CD8-positive, alpha-beta memory T cell (primary cell): Measurements from ENCODE around the gene SYP. TPM values are rescaled to one million over a fixed set of nuclear protein-coding genes. Genes with fewer than 3 reads are reported as not detected.

ENCODE experiments used
- CTCF ChIA-PET: fragments of 350-600 bp; sonication (Branson Sonifier 250); formaldehyde crosslinking; loops from one replicate; lab custom pipeline; 2021; ENCODE audit warnings: antibody characterized with exemption; lab: Charles Lee
- POLR2A ChIA-PET: fragments of 350-600 bp; sonication (Branson Sonifier 250); formaldehyde crosslinking; loops from one replicate; lab custom pipeline; 2021; ENCODE audit warnings: antibody characterized with exemption; lab: Charles Lee
- DNase-seq, 5 donors: peaks; one replicate each; pipeline versions ENCODE4 v3.0.0 to v3.0.0-alpha.2; 2020 to 2022; ENCODE audit warnings: mixed read lengths in 1 of 5
- H3K27ac ChIP-seq: one replicate; pipeline ENCODE4 v1.7.0; 2013; ENCODE audit warnings: low read depth, mild to moderate bottlenecking, low read length, moderate library complexity
- H3K27me3 ChIP-seq: 2 replicates; pipeline ENCODE4 v1.7.0; 2013; ENCODE audit warnings: low read length, mild to moderate bottlenecking; ENCODE audit not compliant: insufficient read depth, poor library complexity, severe bottlenecking
- H3K36me3 ChIP-seq: 2 replicates; pipeline ENCODE4 v1.7.0; 2013; ENCODE audit warnings: mild to moderate bottlenecking, low read length, moderate library complexity; ENCODE audit not compliant: insufficient read depth
- H3K4me1 ChIP-seq: 2 replicates; pipeline ENCODE4 v1.7.0; 2013; ENCODE audit warnings: mild to moderate bottlenecking, low read length, moderate library complexity; ENCODE audit not compliant: insufficient read depth
- H3K4me3 ChIP-seq: 2 replicates; pipeline ENCODE4 v1.7.0; 2013; ENCODE audit warnings: mild to moderate bottlenecking, low read length
- H3K9me3 ChIP-seq: 2 replicates; pipeline ENCODE4 v1.7.0; 2013; ENCODE audit warnings: mild to moderate bottlenecking, low read length
- H3K27ac Mint-ChIP-seq, 8 donors: one replicate each; pipeline ENCODE4 v1.8.0; 2020 to 2021; ENCODE audit warnings: mixed read lengths in 8 of 8, mild to moderate bottlenecking in 6 of 8, inconsistent platforms in 3 of 8, moderate library complexity in 3 of 8
- H3K27me3 Mint-ChIP-seq, 2 donors: one replicate each; pipeline ENCODE4 v1.8.0; 2020 to 2021; ENCODE audit warnings: mixed read lengths in 2 of 2, mild to moderate bottlenecking in 1 of 2, moderate library complexity in 1 of 2
- H3K36me3 Mint-ChIP-seq, 3 donors: one replicate each; pipeline ENCODE4 v1.8.0; 2020 to 2021; ENCODE audit warnings: mixed read lengths in 3 of 3, inconsistent platforms in 1 of 3, mild to moderate bottlenecking in 1 of 3
- H3K4me1 Mint-ChIP-seq, 3 donors: one replicate each; pipeline ENCODE4 v1.8.0; 2020 to 2021; ENCODE audit warnings: mixed read lengths in 3 of 3, inconsistent platforms in 1 of 3, mild to moderate bottlenecking in 1 of 3
- H3K4me3 Mint-ChIP-seq, 7 donors: one replicate each; pipeline ENCODE4 v1.8.0; 2020 to 2021; ENCODE audit warnings: mixed read lengths in 7 of 7, mild to moderate bottlenecking in 6 of 7, moderate library complexity in 4 of 7, inconsistent platforms in 2 of 7
- H3K9me3 Mint-ChIP-seq, 5 donors: one replicate each; pipeline ENCODE4 v1.8.0; 2020 to 2022; ENCODE audit warnings: mixed read lengths in 5 of 5, mild to moderate bottlenecking in 3 of 5, moderate library complexity in 2 of 5, inconsistent platforms in 1 of 5
- polyA plus RNA-seq: library from polyadenylated mRNA; unstranded; fragments of 300-500 nt; fragmentation: Illumina TruSeq; gene quantifications from one replicate; pipeline ENCODE4 v1.2.3, GENCODE V29; 2021
- total RNA-seq, 2 experiments: library from RNA; stranded (reverse); gene quantifications; one replicate each; pipeline ENCODE4 v1.2.3, GENCODE V29; 2021

The SYP gene
- total and polyA plus RNA-seq, 3 experiments from 2014 or later, result 0.25 to 2.5 (median 1.9) TPM

- CTCF ChIA-PET, result interaction anchor here (0.8 to 1.9 kb wide), 2 partner anchors 10 to 15 kb away, joined by 3 to 8 read pairs; no protein-coding TSS in a partner anchor
- peaks cover 3% of the 10 kb centered on the region for H3K36me3 ChIP-seq
- H3K4me3 ChIP-seq, result peak within 1 kb of the TSS; percentile 60
- peaks cover 18% of the 10 kb centered on the region for H3K4me1 ChIP-seq
- no peaks in the 10 kb centered on the region for H3K9me3 ChIP-seq
- Mint-ChIP-seq H3K4me3 (peak within 1 kb of the TSS; percentile 84 to 95 (median 86)), H3K4me1 (peaks cover 18 to 23% (median 20%) of the 10 kb centered on the region in 3 donors), H3K9me3 (no peaks in the 10 kb centered on the region), H3K27me3 (no peaks in the 10 kb centered on the region), H3K36me3 (peaks cover 0 to 24% (median 2%) of the 10 kb centered on the region in 3 donors), H3K27ac (peak within 1 kb of the TSS; percentile 73 to 95 (median 89))
- peak; percentile 36 to 63 (median 59) for DNase-seq
- POLR2A ChIA-PET, result interaction anchor here (0.6 to 0.7 kb wide), 3 partner anchors 14 to 19 kb away, joined by 3 to 5 read pairs (median 4); partner anchors contain the start of gene PRICKLE3
- H3K27ac ChIP-seq, result peak within 1 kb of the TSS; percentile 59
- H3K27me3 ChIP-seq, result no peaks in the 10 kb centered on the region
Measured at GRCh38 chrX:49171752-49172279, 28.2 kb downstream of the SYP start, which contains the start of gene PLP2. TSS of gene PLP2 (plus strand) at chrX:49171898. CDS start at chrX:49172001, 103 bp downstream.

DNA sequence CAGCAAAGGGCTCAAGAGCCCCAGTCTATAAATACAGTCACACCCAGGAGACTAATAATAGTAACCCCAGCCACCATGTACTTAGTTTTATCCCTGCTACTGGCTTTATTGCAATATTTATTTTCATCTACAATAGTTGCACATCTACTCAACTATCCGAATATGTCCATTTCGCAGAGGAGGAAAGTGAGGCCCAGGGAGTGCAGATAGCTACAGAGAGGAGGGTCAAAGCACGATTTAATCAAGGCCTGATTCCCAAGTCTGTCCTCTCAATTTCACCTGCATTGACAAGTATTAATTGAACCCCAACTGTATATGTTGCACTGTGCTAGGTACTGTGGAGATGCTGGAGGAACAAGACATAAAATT, 32.3 kb downstream of the SYP start:
- ChIA-PET CTCF (interaction anchor here (0.8 to 3.7 kb wide), 5 partner anchors 8 to 165 kb away, joined by 3 to 31 read pairs (median 5); partner anchors contain the start of gene GRIPAP1), POLR2A (interaction anchor here (1.9 to 2.0 kb wide), 2 partner anchors 13 to 209 kb away, joined by 5 to 6 read pairs; no protein-coding TSS in a partner anchor)
- H3K4me3 Mint-ChIP-seq, result peak overlapping the region; percentile 83 to 94 (median 90)
- no peaks in the 10 kb centered on the region for H3K9me3 Mint-ChIP-seq
- H3K36me3 Mint-ChIP-seq, result no peaks in the 10 kb centered on the region
- Histone ChIP-seq H3K4me3 (peak overlapping the region; percentile 50), H3K9me3 (no peaks in the 10 kb centered on the region), H3K4me1 (peaks cover 18% of the 10 kb centered on the region), H3K27me3 (no peaks in the 10 kb centered on the region), H3K27ac (peak overlapping the region; percentile 79), H3K36me3 (no peaks in the 10 kb centered on the region)
- H3K4me1 Mint-ChIP-seq, result peaks cover 24 to 45% (median 28%) of the 10 kb centered on the region in 3 donors
- H3K27ac Mint-ChIP-seq, result peak overlapping the region; percentile 90 to 100 (median 99)
- no peaks in the 10 kb centered on the region for H3K27me3 Mint-ChIP-seq
- DNase-seq, result no peak

DNA sequence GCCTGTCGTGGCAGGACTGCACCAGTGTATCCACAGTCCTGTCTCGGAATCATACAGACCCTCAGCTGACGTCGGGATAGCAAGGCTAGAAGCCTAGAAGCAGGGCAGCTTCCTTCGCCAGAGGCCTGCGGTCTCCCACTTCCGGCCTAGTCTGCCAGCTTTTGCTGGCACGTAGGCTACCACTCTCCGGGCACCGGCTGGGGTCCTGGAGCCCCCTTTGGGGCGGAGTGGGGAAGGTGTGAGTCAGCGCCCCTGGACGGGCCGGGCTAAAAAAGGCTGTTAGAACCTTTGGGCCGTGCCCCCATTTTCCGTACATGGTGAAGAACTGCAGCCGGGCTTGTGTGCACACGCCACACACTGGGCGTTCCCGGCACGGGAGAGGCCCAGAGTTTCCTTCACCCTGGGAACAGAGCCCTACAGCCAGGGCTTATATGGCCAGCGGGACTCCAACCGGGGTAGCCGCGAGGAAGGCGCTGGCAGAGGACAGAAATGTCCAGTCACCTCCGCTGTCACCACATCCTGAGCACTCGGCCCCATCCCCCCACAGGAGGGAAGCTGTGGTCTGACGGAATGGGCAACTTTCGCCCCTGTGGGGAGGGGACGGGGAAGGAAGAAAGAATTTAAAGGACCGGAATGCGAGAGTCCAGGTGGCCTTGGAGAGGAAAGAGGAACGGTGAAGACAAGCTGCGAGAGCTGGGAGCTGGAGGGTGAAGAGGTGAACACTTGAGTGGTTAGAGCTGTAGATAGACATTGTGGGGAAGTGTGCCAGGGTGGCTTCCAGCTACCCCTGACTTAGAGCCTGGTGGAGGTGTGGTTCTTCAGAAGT, 32.9 kb downstream of the SYP start:
- peak overlapping the region; percentile 90 to 100 (median 99) for H3K27ac Mint-ChIP-seq
- CTCF ChIA-PET, result interaction anchor here (0.7 to 3.7 kb wide), 13 partner anchors 8 to 230 kb away, joined by 3 to 31 read pairs (median 3); partner anchors contain the start of gene GRIPAP1
- no peaks in the 10 kb centered on the region for H3K36me3 ChIP-seq
- no peaks in the 10 kb centered on the region for H3K36me3 Mint-ChIP-seq
- H3K9me3 ChIP-seq, result no peaks in the 10 kb centered on the region
- peaks cover 22 to 42% (median 26%) of the 10 kb centered on the region in 3 donors for H3K4me1 Mint-ChIP-seq
- H3K4me3 ChIP-seq, result peak overlapping the region; percentile 50
- POLR2A ChIA-PET, result interaction anchor here (0.6 to 2.0 kb wide), 9 partner anchors 11 to 1784 kb away, joined by 3 to 9 read pairs (median 3); partner anchors contain the start of gene TFE3
- no peaks in the 10 kb centered on the region for H3K9me3 Mint-ChIP-seq
- no peaks in the 10 kb centered on the region for H3K27me3 ChIP-seq
- no peaks in the 10 kb centered on the region for H3K27me3 Mint-ChIP-seq
- DNase-seq, result peak; percentile 54 to 87 (median 76)
- peak overlapping the region; percentile 83 to 94 (median 90) for H3K4me3 Mint-ChIP-seq
- H3K4me1 ChIP-seq, result peaks cover 16% of the 10 kb centered on the region
- peak overlapping the region; percentile 79 for H3K27ac ChIP-seq

DNA sequence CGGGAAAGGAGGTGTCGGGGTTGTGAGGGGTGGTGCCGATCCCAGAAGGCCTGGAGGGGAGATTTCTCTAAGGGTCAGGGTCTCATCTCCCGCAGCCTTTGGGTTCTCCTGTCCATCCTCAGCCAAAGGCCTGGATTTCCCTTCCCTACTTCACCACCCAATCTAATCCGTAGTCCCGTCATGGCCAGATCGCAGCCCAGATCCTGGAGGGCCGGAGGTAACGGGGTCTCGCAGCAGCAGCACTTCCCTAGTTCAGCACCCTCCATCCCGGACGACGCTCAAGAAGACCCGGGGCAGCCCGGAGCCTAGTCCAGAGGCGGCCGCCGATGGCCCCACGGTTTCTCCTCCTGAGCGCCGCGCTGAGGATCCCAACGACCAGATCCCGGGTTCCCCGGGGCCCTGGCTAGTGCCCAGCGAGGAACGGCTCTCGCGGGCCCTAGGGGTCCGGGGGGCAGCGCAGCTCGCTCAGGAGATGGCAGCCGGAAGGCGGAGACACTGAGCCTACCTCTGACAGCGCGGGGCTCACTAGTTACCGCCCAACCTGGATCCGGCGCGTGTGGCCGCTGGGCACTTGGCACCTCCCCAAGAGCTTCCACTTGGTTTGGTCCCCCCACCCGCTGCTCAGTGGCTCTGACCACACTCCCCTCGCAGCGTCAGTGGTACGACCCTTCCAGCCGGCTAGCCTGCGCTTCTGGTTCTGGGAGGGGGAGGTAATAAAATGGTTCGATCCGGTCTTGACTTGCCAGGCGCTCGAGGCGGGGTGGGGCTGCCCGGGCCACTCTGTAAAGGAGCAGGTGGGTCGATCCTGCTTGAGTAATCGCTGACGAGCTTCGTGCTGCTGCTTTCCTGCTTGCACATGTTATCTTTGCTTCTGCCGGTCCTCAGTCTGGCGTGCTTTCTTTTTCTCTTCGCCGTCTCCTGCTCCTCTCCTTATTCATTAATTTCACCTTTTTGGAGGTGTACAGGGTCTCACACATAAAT, 33.8 kb downstream of the SYP start:
- peak overlapping the region; percentile 79 for H3K27ac ChIP-seq
- no peaks in the 10 kb centered on the region for H3K36me3 ChIP-seq
- no peaks in the 10 kb centered on the region for H3K36me3 Mint-ChIP-seq
- H3K4me1 Mint-ChIP-seq, result peaks cover 22 to 42% (median 26%) of the 10 kb centered on the region in 3 donors
- POLR2A ChIA-PET, result interaction anchor here (0.6 to 2.0 kb wide), 8 partner anchors 10 to 1783 kb away, joined by 3 to 9 read pairs (median 4); no protein-coding TSS in a partner anchor
- H3K9me3 ChIP-seq, result no peaks in the 10 kb centered on the region
- peak overlapping the region; percentile 84 to 100 (median 99) for H3K27ac Mint-ChIP-seq
- no peaks in the 10 kb centered on the region for H3K9me3 Mint-ChIP-seq
- peak overlapping the region; percentile 50 for H3K4me3 ChIP-seq
- CTCF ChIA-PET, result interaction anchor here (0.6 to 3.7 kb wide), 11 partner anchors 9 to 229 kb away, joined by 3 to 31 read pairs (median 3); no protein-coding TSS in a partner anchor
- DNase-seq, result peak; percentile 61 to 86 (median 69)
- H3K27me3 ChIP-seq, result no peaks in the 10 kb centered on the region
- no peaks in the 10 kb centered on the region for H3K27me3 Mint-ChIP-seq
- peaks cover 16% of the 10 kb centered on the region for H3K4me1 ChIP-seq
- peak overlapping the region; percentile 83 to 94 (median 90) for H3K4me3 Mint-ChIP-seq

GRCh38 chrX:49164589-49165360, 35.2 kb downstream of the SYP start:
- peaks cover 16% of the 10 kb centered on the region for H3K4me1 ChIP-seq
- no peaks in the 10 kb centered on the region for H3K9me3 ChIP-seq
- H3K27me3 ChIP-seq, result no peaks in the 10 kb centered on the region
- no peak overlapping the region for H3K4me3 ChIP-seq
- no peak for DNase-seq
- Mint-ChIP-seq H3K4me1 (peaks cover 22 to 42% (median 26%) of the 10 kb centered on the region in 3 donors), H3K36me3 (no peaks in the 10 kb centered on the region), H3K9me3 (no peaks in the 10 kb centered on the region), H3K27ac (peak overlapping the region in 7 of 8 donors; percentile 86 to 95 (median 93)), H3K4me3 (peak overlapping the region; percentile 59 to 89 (median 79)), H3K27me3 (no peaks in the 10 kb centered on the region)
- ChIA-PET CTCF (interaction anchor here (1.3 to 3.7 kb wide), 5 partner anchors 9 to 28 kb away, joined by 5 to 25 read pairs (median 5); no protein-coding TSS in a partner anchor), POLR2A (no interaction called here)
- H3K36me3 ChIP-seq, result no peaks in the 10 kb centered on the region
- no peak overlapping the region for H3K27ac ChIP-seq

GRCh38 chrX:49163555-49164419, 36.2 kb downstream of the SYP start:
- Histone ChIP-seq H3K27ac (peak overlapping the region; percentile 43), H3K27me3 (no peaks in the 10 kb centered on the region), H3K4me1 (peaks cover 16% of the 10 kb centered on the region), H3K36me3 (no peaks in the 10 kb centered on the region), H3K4me3 (no peak overlapping the region), H3K9me3 (no peaks in the 10 kb centered on the region)
- H3K9me3 Mint-ChIP-seq, result no peaks in the 10 kb centered on the region
- DNase-seq, result peak; percentile 73 to 86 (median 80)
- peak overlapping the region; percentile 86 to 95 (median 93) for H3K27ac Mint-ChIP-seq
- ChIA-PET POLR2A (interaction anchor here (1.0 kb wide), 1 partner anchor 41 kb away, joined by 3 read pairs; no protein-coding TSS in a partner anchor), CTCF (interaction anchor here (1.4 to 1.8 kb wide), 4 partner anchors 9 to 29 kb away, joined by 5 to 6 read pairs (median 5); no protein-coding TSS in a partner anchor)
- no peaks in the 10 kb centered on the region for H3K27me3 Mint-ChIP-seq
- no peaks in the 10 kb centered on the region for H3K36me3 Mint-ChIP-seq
- H3K4me3 Mint-ChIP-seq, result peak overlapping the region; percentile 71 to 84 (median 80)
- H3K4me1 Mint-ChIP-seq, result peaks cover 22 to 38% (median 26%) of the 10 kb centered on the region in 3 donors
